NB4 (cell line): ENCODE measurements around the gene BTBD9.

Experiments used
- CTCF ChIP-seq: IDR thresholded peaks from one replicate; pipeline ENCODE4 v1.5.1; 2012; ENCODE audit warnings: low read depth, low read length
- MAX ChIP-seq: IDR thresholded peaks from 2 replicates; pipeline ENCODE4 v1.6.1; 2011; ENCODE audit warnings: low read depth, low read length
- MYC ChIP-seq: IDR thresholded peaks from 2 replicates; pipeline ENCODE4 v1.6.1; 2011; ENCODE audit warnings: low read depth, low read length
- POLR2A ChIP-seq: IDR thresholded peaks from 2 replicates; pipeline ENCODE4 v1.6.1; 2011; ENCODE audit warnings: mild to moderate bottlenecking; ENCODE audit not compliant: insufficient read length; ENCODE audit errors: extremely low read depth

DNA sequence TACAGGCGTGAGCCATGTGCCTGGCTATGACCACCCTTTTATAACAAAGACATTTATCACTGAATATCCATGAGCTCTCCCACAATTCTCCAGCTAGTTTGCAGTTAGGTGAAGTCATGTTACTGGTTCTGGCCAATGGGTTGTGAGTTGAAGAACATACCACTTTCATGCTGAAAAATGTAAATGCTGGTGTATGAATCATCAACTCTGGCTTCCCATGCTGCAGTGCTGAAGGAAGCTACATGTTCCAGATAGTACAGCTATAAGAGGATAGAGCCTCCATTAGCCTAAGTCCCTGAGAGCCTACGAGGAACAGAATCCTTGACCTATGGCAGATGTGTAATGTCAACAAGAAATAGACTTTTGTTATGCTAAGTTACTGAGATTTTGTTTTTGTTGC lies 180.4 kb downstream of the BTBD9 start:
- TF ChIP-seq POLR2A, result no peak
- TF ChIP-seq CTCF, result no peak
- TF ChIP-seq MYC, result no peak
- no peak for TF ChIP-seq MAX
